GM18505 (cell line): ENCODE data around the gene IFI27L1.

Source experiments
- ATAC-seq: cut with Tn5 transposase; IDR thresholded peaks from one replicate; pipeline ENCODE4 v1.9.1; 2021; ENCODE audit not compliant: unreplicated experiment
- POLR2A ChIP-seq: IDR thresholded peaks from 4 replicates; pipeline ENCODE4 v1.6.1; 2011; ENCODE audit warnings: borderline replicate concordance; ENCODE audit not compliant: insufficient read depth, insufficient read length; ENCODE audit errors: extremely low read depth

IFI27L1 gene

DNA sequence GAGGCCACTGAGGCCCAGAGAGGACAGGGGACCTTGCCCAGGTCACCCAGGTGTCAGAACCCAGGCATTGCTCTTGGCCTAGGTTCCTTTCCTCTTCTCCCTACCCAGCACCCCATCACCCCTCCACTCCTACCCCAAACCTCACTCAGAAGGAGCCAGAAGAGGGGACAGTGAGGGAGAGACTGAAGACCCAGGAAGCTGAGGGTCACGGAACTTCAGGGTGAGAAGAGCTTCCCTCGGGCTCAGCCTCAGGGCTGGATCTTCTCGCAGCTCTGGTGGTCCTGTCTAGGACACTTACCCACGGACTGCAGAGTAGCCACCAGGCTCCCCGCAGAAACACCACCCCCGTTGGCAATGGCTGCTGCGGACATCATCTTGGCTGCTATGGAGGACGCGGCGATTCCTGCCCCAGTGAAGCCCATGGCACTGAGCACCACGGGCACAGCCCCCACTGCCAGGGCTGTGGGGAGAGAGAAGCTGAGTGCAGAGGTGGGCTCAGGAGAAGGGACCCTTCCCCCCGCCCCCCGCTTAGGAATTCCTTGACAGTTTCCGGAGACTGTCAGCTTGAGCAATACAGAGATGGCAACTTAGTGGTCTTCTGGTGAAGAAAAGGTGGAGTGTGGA is 47.2 kb downstream of the IFI27L1 start:
- TF ChIP-seq POLR2A, result no peak
- no peak for ATAC-seq

DNA sequence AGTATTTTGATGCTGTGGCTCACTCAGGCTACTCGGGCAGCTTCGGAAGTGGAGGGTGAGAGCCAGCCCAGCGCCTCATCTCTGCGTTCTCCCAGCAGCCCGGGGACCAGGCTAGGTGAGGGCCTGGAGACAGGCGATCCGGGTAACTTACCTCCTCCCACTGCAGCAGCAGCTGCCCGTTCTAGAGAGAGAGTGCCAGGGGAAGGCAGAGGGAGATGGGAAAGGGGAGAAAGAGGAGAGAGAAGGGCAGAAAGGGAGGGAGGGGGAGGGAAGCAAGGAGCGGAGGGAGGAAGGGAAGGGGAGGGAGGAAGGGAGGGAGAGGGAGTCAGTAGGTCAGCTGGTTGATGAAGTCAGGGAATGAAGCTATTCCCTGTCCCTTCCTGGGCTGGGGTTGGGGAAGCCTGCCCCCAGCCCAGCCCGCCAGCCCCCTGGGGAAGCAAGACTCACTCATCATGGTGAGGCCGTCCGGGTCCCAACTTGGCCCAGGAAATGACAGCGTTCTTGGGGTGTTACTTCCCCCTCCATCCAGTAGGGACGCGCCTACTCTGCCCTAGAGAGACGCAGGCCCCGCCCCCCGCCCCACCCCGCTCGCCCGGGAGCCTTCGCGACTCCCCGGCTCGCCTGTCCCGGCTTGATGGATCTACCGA is 48.1 kb downstream of the IFI27L1 start, which contains the start of gene IFI27L2:
Gene IFI27L2 (minus strand): TSS at position 494 of the 647 bp plus-strand sequence. CDS start 40 bp downstream, at position 454.
- peak; percentile 84 for ATAC-seq
- TF ChIP-seq POLR2A, result peak; percentile 83

DNA sequence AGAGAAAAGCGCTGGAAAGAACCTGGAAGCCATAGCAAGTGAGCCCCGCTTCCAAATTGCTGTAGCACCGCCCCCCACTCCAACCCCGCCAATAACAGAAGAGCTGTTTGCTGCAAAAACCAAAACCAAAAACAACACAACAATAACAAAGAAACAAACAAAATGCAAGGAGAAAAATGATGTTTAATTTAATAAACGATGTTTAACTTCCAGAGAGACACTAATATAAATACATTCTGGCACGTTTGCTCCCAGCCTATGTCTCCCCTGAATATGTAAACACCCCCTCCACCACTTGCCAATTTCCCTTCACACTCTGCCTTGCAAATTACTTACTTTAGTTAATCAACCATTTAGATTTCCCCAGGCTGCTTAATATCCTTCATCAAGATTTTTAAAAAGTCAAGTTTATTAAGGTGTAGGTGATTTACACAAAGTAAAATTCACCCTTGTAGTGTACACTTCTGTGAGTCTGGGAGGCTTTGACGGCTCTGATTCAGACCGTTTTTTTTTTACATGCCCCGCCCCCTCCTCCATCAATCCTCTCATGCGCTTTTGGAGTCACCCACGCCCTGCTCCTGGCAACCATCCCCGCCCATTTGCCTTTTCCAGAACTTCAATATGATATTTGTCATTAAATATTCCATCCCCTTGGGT is 48.8 kb downstream of the IFI27L1 start:
- no peak for TF ChIP-seq POLR2A
- peak; percentile 18 for ATAC-seq

DNA sequence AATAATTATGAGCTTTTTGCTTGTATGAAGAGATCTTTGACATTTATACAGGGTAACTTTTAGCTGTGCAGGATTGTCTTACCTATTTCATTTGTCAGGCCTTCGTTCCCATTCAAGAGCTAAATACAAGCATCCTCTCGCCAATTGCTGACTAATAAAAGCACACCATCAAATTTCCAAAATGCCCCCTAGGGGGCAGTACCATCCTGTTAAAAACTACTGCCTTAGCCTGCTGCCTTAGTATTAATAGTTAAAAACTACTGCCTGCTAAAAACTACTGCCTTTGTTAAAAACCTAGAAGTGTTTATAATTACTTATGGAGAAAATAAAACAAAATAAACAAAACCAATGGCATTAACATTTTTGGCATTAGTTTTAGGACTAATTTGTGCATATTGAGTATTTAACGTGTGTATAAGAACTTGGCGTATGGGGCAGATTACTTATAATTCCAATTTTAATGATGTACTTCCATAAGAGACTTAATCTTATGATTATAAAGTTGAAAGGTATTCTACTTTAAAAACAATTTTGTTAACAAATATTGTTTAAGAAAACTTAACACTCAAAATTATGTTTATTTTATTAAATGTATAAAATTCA is 51.3 kb downstream of the IFI27L1 start:
- TF ChIP-seq POLR2A, result no peak
- no peak for ATAC-seq

DNA sequence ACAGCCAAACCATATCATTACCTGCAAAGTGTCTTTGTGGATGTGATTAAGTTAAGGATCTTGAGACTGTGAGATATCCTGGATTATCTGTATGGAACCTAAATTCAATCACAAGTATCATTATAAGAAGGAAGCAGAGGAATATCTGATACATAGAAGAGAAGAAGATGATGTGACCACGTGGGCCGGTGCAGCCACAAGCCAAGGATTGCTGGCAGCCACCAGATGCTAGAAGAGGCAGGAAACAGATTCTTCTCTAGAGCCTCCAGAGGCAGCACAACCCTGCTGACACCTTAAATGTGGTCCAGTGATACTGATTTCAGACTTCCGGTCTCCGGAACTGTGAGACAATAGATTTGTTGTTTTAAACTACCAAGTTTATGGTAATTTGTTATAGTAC is 54.4 kb downstream of the IFI27L1 start:
- ATAC-seq, result no peak
- no peak for TF ChIP-seq POLR2A

DNA sequence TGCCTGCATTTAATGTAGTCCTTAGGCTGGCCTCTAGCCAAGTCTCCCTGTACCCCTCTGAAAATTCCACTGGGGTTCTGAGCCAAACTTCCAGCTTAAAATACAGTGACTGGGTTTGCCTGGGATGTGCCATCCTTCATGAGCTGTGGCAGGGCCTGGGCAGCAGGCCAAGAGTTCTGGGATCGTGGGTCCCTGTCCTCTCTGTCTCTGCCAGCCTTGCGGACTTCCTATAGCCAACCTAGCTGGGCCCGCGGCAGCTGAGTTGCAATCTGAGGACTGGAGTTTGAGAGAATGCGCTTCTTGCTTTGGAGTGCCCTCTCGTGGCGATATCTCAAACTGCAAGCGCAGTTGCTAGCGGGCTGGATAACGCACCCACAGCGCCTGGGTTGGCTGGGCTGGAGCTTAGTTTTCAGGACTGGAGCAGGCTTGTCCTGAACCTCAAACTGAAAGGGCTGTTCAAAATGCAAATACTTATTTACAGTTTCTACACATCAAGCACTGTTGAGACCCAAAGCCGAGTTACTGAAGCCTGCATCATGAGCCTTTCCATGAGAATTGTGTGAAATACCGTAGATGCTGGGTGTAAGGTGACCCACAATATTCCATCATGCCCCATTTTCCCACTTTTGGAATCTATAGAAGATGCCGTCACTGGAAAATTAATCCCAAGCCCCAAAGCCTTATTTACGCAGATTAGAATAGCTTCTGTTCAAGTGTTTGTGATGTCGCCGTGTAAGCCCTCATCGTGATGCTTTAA is 55.6 kb downstream of the IFI27L1 start:
- ATAC-seq, result peak; percentile 80
- no peak for TF ChIP-seq POLR2A

DNA sequence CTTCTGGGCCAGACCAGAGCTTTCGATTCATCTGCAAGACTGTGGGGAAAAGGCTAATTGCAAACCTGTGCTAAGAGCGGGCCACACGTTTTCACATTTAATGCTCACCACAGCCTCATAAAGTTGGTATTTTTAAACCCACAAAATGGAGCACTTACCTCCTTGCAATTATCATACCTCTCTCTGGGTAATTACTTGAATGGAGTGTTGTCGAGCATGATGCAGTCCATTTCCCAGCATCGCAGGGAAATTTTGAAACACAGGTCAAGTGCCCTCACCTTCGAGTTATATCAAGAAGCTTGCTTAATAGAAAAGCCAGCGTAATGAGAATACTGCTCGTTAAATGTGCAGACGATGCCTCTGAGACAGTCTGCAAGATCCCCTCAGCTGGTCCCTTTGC is 57.1 kb downstream of the IFI27L1 start:
- TF ChIP-seq POLR2A, result no peak
- no peak for ATAC-seq

DNA sequence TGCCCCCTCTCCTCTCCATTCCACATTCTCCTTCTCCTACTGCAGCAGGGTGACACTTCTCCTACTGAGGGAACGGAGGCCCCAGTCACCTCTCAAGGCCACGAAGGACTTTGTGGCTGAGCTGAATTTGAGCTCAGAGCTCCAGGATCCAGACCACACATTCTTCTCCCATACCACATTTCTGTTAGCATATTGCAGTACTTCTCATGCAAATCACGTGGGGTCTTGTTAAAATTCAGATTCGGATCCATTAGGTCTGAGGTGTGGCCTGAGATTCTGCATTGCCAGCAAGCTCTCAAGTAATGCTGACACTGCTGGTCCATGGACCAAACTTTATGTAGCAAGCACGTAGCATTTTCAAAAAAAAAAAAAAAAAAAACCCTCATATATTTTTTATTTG is 57.9 kb downstream of the IFI27L1 start:
- no peak for ATAC-seq
- TF ChIP-seq POLR2A, result no peak

DNA sequence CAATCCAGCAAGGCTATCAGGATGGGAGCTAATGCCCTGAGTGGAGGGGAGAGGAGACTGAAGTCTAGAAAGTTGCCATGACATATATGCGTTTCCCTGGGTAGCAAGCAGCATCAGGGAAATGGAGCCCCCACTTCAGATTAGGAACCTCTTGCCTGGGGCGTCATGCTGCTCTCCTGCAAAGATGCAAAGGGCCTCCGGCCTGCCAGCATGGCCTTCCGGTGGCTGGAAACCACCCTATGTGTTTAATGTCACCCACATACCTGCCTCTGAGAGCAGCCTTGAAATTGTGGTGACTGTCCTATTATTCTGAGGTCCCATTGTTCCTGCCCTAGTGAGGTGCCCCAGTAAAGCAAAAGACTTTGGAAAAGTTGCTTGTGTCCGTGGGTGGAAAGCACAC is 58.3 kb downstream of the IFI27L1 start:
- no peak for TF ChIP-seq POLR2A
- no peak for ATAC-seq

DNA sequence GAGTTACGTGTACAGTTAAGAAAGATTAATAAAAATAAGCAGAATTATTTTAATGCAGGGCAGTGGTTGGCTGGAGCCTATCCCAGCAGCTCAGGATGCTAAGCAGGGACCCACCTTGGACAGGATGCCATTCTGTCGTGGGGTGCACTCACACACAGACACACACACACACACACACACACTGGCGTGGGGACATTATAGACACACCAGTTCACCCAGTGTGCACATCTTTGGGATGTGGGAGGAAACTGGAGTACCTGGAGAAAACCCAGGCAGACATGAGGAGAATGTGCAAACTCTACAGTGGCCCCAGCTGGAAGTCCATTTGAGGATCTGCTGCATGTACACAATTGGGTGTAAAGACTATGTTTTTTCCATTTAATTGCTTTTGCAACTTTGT is 61.1 kb downstream of the IFI27L1 start:
- ATAC-seq, result no peak
- no peak for TF ChIP-seq POLR2A

DNA sequence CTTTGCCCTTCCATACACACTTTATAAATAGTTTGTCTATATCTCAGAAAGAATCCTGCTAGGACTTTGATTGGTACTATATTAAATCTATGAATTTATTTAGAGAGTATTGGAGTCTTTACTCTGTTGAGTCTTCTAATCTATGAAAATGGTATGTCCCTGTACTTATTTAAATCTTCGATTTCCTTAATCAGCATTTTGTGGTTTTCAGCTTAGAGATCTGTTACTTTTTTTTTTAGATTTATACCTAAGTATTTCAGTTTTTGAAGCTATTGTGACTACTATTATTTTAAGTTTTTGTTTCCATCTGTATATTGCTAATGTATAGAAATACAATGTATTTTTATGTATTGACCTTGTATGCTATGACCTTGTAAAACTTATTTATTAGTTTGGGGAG is 61.7 kb downstream of the IFI27L1 start:
- ATAC-seq, result no peak
- no peak for TF ChIP-seq POLR2A

DNA sequence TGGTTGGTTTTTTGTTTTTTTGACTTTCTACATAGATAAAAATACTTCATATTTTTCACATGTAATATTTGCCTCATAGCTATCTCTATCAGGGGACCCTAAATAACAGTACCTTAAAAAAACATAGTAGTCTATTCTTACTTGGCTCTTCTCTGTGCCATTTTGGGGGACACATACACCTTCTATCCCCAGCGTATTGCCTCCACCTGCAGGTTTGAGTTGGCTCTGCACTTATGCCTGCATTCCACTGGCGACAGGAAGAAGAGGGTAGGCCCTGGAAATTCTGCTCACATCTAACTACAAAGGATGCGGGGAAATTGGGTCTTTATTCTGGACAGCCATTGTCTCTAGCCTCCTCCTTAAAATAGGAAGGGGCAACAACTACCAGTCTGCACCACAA is 62.1 kb downstream of the IFI27L1 start:
- no peak for TF ChIP-seq POLR2A
- ATAC-seq, result no peak

DNA sequence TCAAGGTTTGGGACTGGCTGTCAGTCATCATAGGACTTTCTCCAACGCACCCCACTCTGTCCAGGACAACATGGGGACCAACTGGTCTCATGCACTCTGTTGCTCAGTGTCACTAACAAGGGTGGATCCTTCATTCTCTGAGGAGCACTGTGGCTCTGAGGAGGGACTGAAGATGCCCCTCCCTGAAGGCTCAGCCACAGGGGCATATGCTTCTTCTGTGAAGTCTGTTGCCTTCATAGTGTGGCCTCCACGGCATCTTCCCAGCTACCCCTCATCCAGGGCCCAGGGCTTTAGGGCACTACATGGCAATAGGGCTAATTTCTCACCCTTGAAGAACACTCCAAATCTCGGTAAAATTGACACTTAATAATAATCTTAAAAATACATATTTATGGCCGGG is 62.6 kb downstream of the IFI27L1 start:
- no peak for TF ChIP-seq POLR2A
- ATAC-seq, result no peak
